Measurements from ENCODE around the gene ETFA. TPM values are rescaled to one million over a fixed set of nuclear protein-coding genes. Genes with fewer than 3 reads are reported as not detected.

Gene ETFA
- polyA plus RNA-seq, 2 donors = 43.5 to 111 TPM

GRCh38 chr15:76195506-76196268 is 115.6 kb downstream of the ETFA start:
- WGBS, 2 donors = 72 to 79% methylated on average over 7 of the region's 7 CpGs
- H3K4me1 ChIP-seq (ENCODE audit: control insufficient read depth in 2 of 2, insufficient read depth in 2 of 2, low read length in 1 of 2) = peaks cover 9 to 34% of the 10 kb centered on the region in 2 donors

GRCh38 chr15:76193934-76194333 is 117.3 kb downstream of the ETFA start:
- Histone ChIP-seq H3K4me3 (ENCODE audit: low read depth in 1 of 2, low read length in 2 of 2) (no peak overlapping the region), H3K4me1 (ENCODE audit: control insufficient read depth in 2 of 2, insufficient read depth in 2 of 2, low read length in 1 of 2) (peaks cover 9 to 30% of the 10 kb centered on the region in 2 donors), H3K27ac (ENCODE audit: low read depth in 2 of 2, low read length in 1 of 2) (no peak overlapping the region), H3K27me3 (ENCODE audit: control insufficient read depth in 1 of 2, insufficient read depth in 2 of 2, low read length in 2 of 2) (no peaks in the 10 kb centered on the region), H3K36me3 (ENCODE audit: control insufficient read depth in 2 of 2, insufficient read depth in 2 of 2, low read length in 1 of 2) (no peaks in the 10 kb centered on the region), H3K9me3 (ENCODE audit: control insufficient read depth in 2 of 2, insufficient read depth in 1 of 2, low read depth in 1 of 2, low read length in 1 of 2) (no peaks in the 10 kb centered on the region)
- 51 to 62% methylated on average over 8 of the region's 8 CpGs for WGBS, 2 donors

More at GRCh38 chr15:76195506-76196268, 115.6 kb downstream of the ETFA start:
- H3K36me3 ChIP-seq (ENCODE audit: control insufficient read depth in 2 of 2, insufficient read depth in 2 of 2, low read length in 1 of 2) = no peaks in the 10 kb centered on the region
- no peaks in the 10 kb centered on the region for H3K9me3 ChIP-seq (ENCODE audit: control insufficient read depth in 2 of 2, insufficient read depth in 1 of 2, low read depth in 1 of 2, low read length in 1 of 2)
- H3K27ac ChIP-seq (ENCODE audit: low read depth in 2 of 2, low read length in 1 of 2) = peak overlapping the region in 1 of 2 donors; percentile 35
- H3K4me3 ChIP-seq (ENCODE audit: low read depth in 1 of 2, low read length in 2 of 2) = no peak overlapping the region
- no peaks in the 10 kb centered on the region for H3K27me3 ChIP-seq (ENCODE audit: control insufficient read depth in 1 of 2, insufficient read depth in 2 of 2, low read length in 2 of 2)

- whole genome bisulfite sequencing, 2 donors = 87 to 91% methylated on average over 8 of the region's 8 CpGs
- no peaks in the 10 kb centered on the region for H3K9me3 ChIP-seq (ENCODE audit: control insufficient read depth in 2 of 2, insufficient read depth in 1 of 2, low read depth in 1 of 2, low read length in 1 of 2)
- H3K36me3 ChIP-seq (ENCODE audit: control insufficient read depth in 2 of 2, insufficient read depth in 2 of 2, low read length in 1 of 2) = no peaks in the 10 kb centered on the region
- H3K27ac ChIP-seq (ENCODE audit: low read depth in 2 of 2, low read length in 1 of 2) = no peak overlapping the region
- H3K4me3 ChIP-seq (ENCODE audit: low read depth in 1 of 2, low read length in 2 of 2) = no peak overlapping the region
- peaks cover 9 to 19% of the 10 kb centered on the region in 2 donors for H3K4me1 ChIP-seq (ENCODE audit: control insufficient read depth in 2 of 2, insufficient read depth in 2 of 2, low read length in 1 of 2)
- H3K27me3 ChIP-seq (ENCODE audit: control insufficient read depth in 1 of 2, insufficient read depth in 2 of 2, low read length in 2 of 2) = no peaks in the 10 kb centered on the region
Observed at GRCh38 chr15:76192715-76193114, 118.6 kb downstream of the ETFA start.

GRCh38 chr15:76191539-76192244 is 119.6 kb downstream of the ETFA start:
- Histone ChIP-seq H3K27ac (ENCODE audit: low read depth in 2 of 2, low read length in 1 of 2) (no peak overlapping the region), H3K4me1 (ENCODE audit: control insufficient read depth in 2 of 2, insufficient read depth in 2 of 2, low read length in 1 of 2) (peaks cover 4 to 14% of the 10 kb centered on the region in 2 donors), H3K9me3 (ENCODE audit: control insufficient read depth in 2 of 2, insufficient read depth in 1 of 2, low read depth in 1 of 2, low read length in 1 of 2) (no peaks in the 10 kb centered on the region), H3K27me3 (ENCODE audit: control insufficient read depth in 1 of 2, insufficient read depth in 2 of 2, low read length in 2 of 2) (no peaks in the 10 kb centered on the region), H3K36me3 (ENCODE audit: control insufficient read depth in 2 of 2, insufficient read depth in 2 of 2, low read length in 1 of 2) (no peaks in the 10 kb centered on the region), H3K4me3 (ENCODE audit: low read depth in 1 of 2, low read length in 2 of 2) (no peak overlapping the region)
- WGBS, 2 donors = 63 to 72% methylated on average over 50 to 55 of the region's 55 CpGs

GRCh38 chr15:76190751-76191538 is 120.3 kb downstream of the ETFA start:
- 16 to 18% methylated on average over 34 of the region's 34 CpGs for WGBS, 2 donors
- no peak overlapping the region for H3K4me3 ChIP-seq (ENCODE audit: low read depth in 1 of 2, low read length in 2 of 2)
- H3K36me3 ChIP-seq (ENCODE audit: control insufficient read depth in 2 of 2, insufficient read depth in 2 of 2, low read length in 1 of 2) = no peaks in the 10 kb centered on the region
- H3K27me3 ChIP-seq (ENCODE audit: control insufficient read depth in 1 of 2, insufficient read depth in 2 of 2, low read length in 2 of 2) = no peaks in the 10 kb centered on the region
- peaks cover under 1 to 9% of the 10 kb centered on the region in 2 donors for H3K4me1 ChIP-seq (ENCODE audit: control insufficient read depth in 2 of 2, insufficient read depth in 2 of 2, low read length in 1 of 2)
- no peak overlapping the region for H3K27ac ChIP-seq (ENCODE audit: low read depth in 2 of 2, low read length in 1 of 2)
- no peaks in the 10 kb centered on the region for H3K9me3 ChIP-seq (ENCODE audit: control insufficient read depth in 2 of 2, insufficient read depth in 1 of 2, low read depth in 1 of 2, low read length in 1 of 2)

- Histone ChIP-seq H3K36me3 (ENCODE audit: control insufficient read depth in 2 of 2, insufficient read depth in 2 of 2, low read length in 1 of 2) (no peaks in the 10 kb centered on the region), H3K4me3 (ENCODE audit: low read depth in 1 of 2, low read length in 2 of 2) (no peak overlapping the region), H3K27me3 (ENCODE audit: control insufficient read depth in 1 of 2, insufficient read depth in 2 of 2, low read length in 2 of 2) (no peaks in the 10 kb centered on the region), H3K9me3 (ENCODE audit: control insufficient read depth in 2 of 2, insufficient read depth in 1 of 2, low read depth in 1 of 2, low read length in 1 of 2) (no peaks in the 10 kb centered on the region), H3K4me1 (ENCODE audit: control insufficient read depth in 2 of 2, insufficient read depth in 2 of 2, low read length in 1 of 2) (peaks cover 0 to 3% of the 10 kb centered on the region in 2 donors), H3K27ac (ENCODE audit: low read depth in 2 of 2, low read length in 1 of 2) (no peak overlapping the region)
- WGBS, 2 donors = 40 to 41% methylated on average over 12 of the region's 12 CpGs
Observed at GRCh38 chr15:76190070-76190564, 121.2 kb downstream of the ETFA start.

GRCh38 chr15:76189106-76189505 is 122.2 kb downstream of the ETFA start:
- H3K4me3 ChIP-seq (ENCODE audit: low read depth in 1 of 2, low read length in 2 of 2) = no peak overlapping the region
- 63% methylated on average over 2 of the region's 2 CpGs for WGBS, 2 donors
- no peaks in the 10 kb centered on the region for H3K36me3 ChIP-seq (ENCODE audit: control insufficient read depth in 2 of 2, insufficient read depth in 2 of 2, low read length in 1 of 2)
- no peaks in the 10 kb centered on the region for H3K27me3 ChIP-seq (ENCODE audit: control insufficient read depth in 1 of 2, insufficient read depth in 2 of 2, low read length in 2 of 2)
- no peak overlapping the region for H3K27ac ChIP-seq (ENCODE audit: low read depth in 2 of 2, low read length in 1 of 2)
- H3K9me3 ChIP-seq (ENCODE audit: control insufficient read depth in 2 of 2, insufficient read depth in 1 of 2, low read depth in 1 of 2, low read length in 1 of 2) = no peaks in the 10 kb centered on the region
- no peaks in the 10 kb centered on the region for H3K4me1 ChIP-seq (ENCODE audit: control insufficient read depth in 2 of 2, insufficient read depth in 2 of 2, low read length in 1 of 2)

GRCh38 chr15:76187163-76187562 is 124.1 kb downstream of the ETFA start:
- Histone ChIP-seq H3K9me3 (ENCODE audit: control insufficient read depth in 2 of 2, insufficient read depth in 1 of 2, low read depth in 1 of 2, low read length in 1 of 2) (no peaks in the 10 kb centered on the region), H3K4me3 (ENCODE audit: low read depth in 1 of 2, low read length in 2 of 2) (no peak overlapping the region)
- WGBS, 2 donors = 64 to 67% methylated on average over 4 of the region's 4 CpGs

GRCh38 chr15:76185716-76186115 is 125.6 kb downstream of the ETFA start:
- H3K36me3 ChIP-seq (ENCODE audit: control insufficient read depth in 2 of 2, insufficient read depth in 2 of 2, low read length in 1 of 2) = no peaks in the 10 kb centered on the region
- no peaks in the 10 kb centered on the region for H3K4me1 ChIP-seq (ENCODE audit: control insufficient read depth in 2 of 2, insufficient read depth in 2 of 2, low read length in 1 of 2)
- H3K27ac ChIP-seq (ENCODE audit: low read depth in 2 of 2, low read length in 1 of 2) = no peak overlapping the region
- H3K27me3 ChIP-seq (ENCODE audit: control insufficient read depth in 1 of 2, insufficient read depth in 2 of 2, low read length in 2 of 2) = no peaks in the 10 kb centered on the region
- no peaks in the 10 kb centered on the region for H3K9me3 ChIP-seq (ENCODE audit: control insufficient read depth in 2 of 2, insufficient read depth in 1 of 2, low read depth in 1 of 2, low read length in 1 of 2)
- H3K4me3 ChIP-seq (ENCODE audit: low read depth in 1 of 2, low read length in 2 of 2) = no peak overlapping the region
- 49 to 54% methylated on average over 3 of the region's 3 CpGs for WGBS, 2 donors

More at GRCh38 chr15:76187163-76187562, 124.1 kb downstream of the ETFA start:
- Histone ChIP-seq H3K36me3 (ENCODE audit: control insufficient read depth in 2 of 2, insufficient read depth in 2 of 2, low read length in 1 of 2) (no peaks in the 10 kb centered on the region), H3K27ac (ENCODE audit: low read depth in 2 of 2, low read length in 1 of 2) (no peak overlapping the region), H3K4me1 (ENCODE audit: control insufficient read depth in 2 of 2, insufficient read depth in 2 of 2, low read length in 1 of 2) (no peaks in the 10 kb centered on the region), H3K27me3 (ENCODE audit: control insufficient read depth in 1 of 2, insufficient read depth in 2 of 2, low read length in 2 of 2) (no peaks in the 10 kb centered on the region)

Data from esophagus (tissue), 2 donors.